Measurements from ENCODE around the gene SFXN1. TPM values are rescaled to one million over a fixed set of nuclear protein-coding genes. Genes with fewer than 3 reads are reported as not detected.
"Not testable (repeated sequence)": the region's sequence is repeated elsewhere in the genome, so short reads cannot be mapped to it uniquely, and the experiment has no call there.

Gene SFXN1
- total and polyA plus RNA-seq, 5 donors from 2014 or later: 63.5 to 83.8 (median 80.3) TPM

- Mint-ChIP-seq H3K36me3 (no peaks in the 10 kb centered on the region), H3K27me3 (peaks cover 77% of the 10 kb centered on the region), H3K27ac (no peak overlapping the region), H3K9me3 (no peaks in the 10 kb centered on the region), H3K4me1 (peaks cover 0 to 9% (median 2%) of the 10 kb centered on the region in 4 donors), H3K4me3 (peak overlapping the region in 2 of 4 donors; percentile 44 to 73)
- Histone ChIP-seq H3K4me3 (ENCODE audit: low read depth, low read length) (no peak overlapping the region), H3K4me1 (ENCODE audit: control insufficient read depth, insufficient read depth, low read length, poor library complexity, severe bottlenecking) (peaks cover 13% of the 10 kb centered on the region), H3K27me3 (ENCODE audit: control insufficient read depth, insufficient read depth, low read length) (peaks cover 33% of the 10 kb centered on the region), H3K27ac (ENCODE audit: insufficient read depth, low read length, poor library complexity, severe bottlenecking) (no peak overlapping the region), H3K9me3 (ENCODE audit: control insufficient read depth in 2 of 2, low read length in 2 of 2) (no peaks in the 10 kb centered on the region), H3K36me3 (ENCODE audit: control insufficient read depth, insufficient read depth, low read length) (no peaks in the 10 kb centered on the region)
- DNase-seq (peak in 1 of 3 donors; percentile 2), ATAC-seq (ENCODE audit: low read depth in 2 of 2) (no peak)
Measured at GRCh38 chr5:175444905-175445456, 33.4 kb upstream of the SFXN1 start.

- Histone ChIP-seq H3K4me1 (ENCODE audit: control insufficient read depth, insufficient read depth, low read length, poor library complexity, severe bottlenecking) (peaks cover 13% of the 10 kb centered on the region), H3K27me3 (ENCODE audit: control insufficient read depth, insufficient read depth, low read length) (peaks cover 33% of the 10 kb centered on the region)
- peaks cover 70% of the 10 kb centered on the region for H3K27me3 Mint-ChIP-seq
- not testable (repeated sequence) for DNase-seq; H3K36me3 Mint-ChIP-seq; ATAC-seq (ENCODE audit: low read depth in 2 of 2); H3K4me3 Mint-ChIP-seq; H3K27ac Mint-ChIP-seq; H3K4me1 Mint-ChIP-seq; H3K4me3 ChIP-seq (ENCODE audit: low read depth, low read length); H3K9me3 Mint-ChIP-seq; H3K9me3 ChIP-seq (ENCODE audit: control insufficient read depth in 2 of 2, low read length in 2 of 2); H3K36me3 ChIP-seq (ENCODE audit: control insufficient read depth, insufficient read depth, low read length); H3K27ac ChIP-seq (ENCODE audit: insufficient read depth, low read length, poor library complexity, severe bottlenecking)
Measured at GRCh38 chr5:175446378-175446777, 32.0 kb upstream of the SFXN1 start.

GRCh38 chr5:175447571-175447970 lies 30.8 kb upstream of the SFXN1 start:
- Mint-ChIP-seq H3K4me1 (peaks cover 0 to 9% (median 2%) of the 10 kb centered on the region in 4 donors), H3K36me3 (no peaks in the 10 kb centered on the region), H3K27me3 (peaks cover 59% of the 10 kb centered on the region), H3K4me3 (no peak overlapping the region), H3K27ac (no peak overlapping the region), H3K9me3 (peaks cover 0 to 1% (median 0%) of the 10 kb centered on the region in 7 donors)
- H3K9me3 ChIP-seq (ENCODE audit: control insufficient read depth in 2 of 2, low read length in 2 of 2): no peaks in the 10 kb centered on the region
- DNase-seq (no peak), ATAC-seq (ENCODE audit: low read depth in 2 of 2) (no peak)
- H3K27me3 ChIP-seq (ENCODE audit: control insufficient read depth, insufficient read depth, low read length): peaks cover 27% of the 10 kb centered on the region
- H3K27ac ChIP-seq (ENCODE audit: insufficient read depth, low read length, poor library complexity, severe bottlenecking): no peak overlapping the region
- H3K4me3 ChIP-seq (ENCODE audit: low read depth, low read length): no peak overlapping the region
- H3K4me1 ChIP-seq (ENCODE audit: control insufficient read depth, insufficient read depth, low read length, poor library complexity, severe bottlenecking): peaks cover 13% of the 10 kb centered on the region
- no peaks in the 10 kb centered on the region for H3K36me3 ChIP-seq (ENCODE audit: control insufficient read depth, insufficient read depth, low read length)

- Histone ChIP-seq H3K27me3 (ENCODE audit: control insufficient read depth, insufficient read depth, low read length) (peaks cover 26% of the 10 kb centered on the region), H3K36me3 (ENCODE audit: control insufficient read depth, insufficient read depth, low read length) (no peaks in the 10 kb centered on the region), H3K27ac (ENCODE audit: insufficient read depth, low read length, poor library complexity, severe bottlenecking) (no peak overlapping the region), H3K9me3 (ENCODE audit: control insufficient read depth in 2 of 2, low read length in 2 of 2) (no peaks in the 10 kb centered on the region), H3K4me3 (ENCODE audit: low read depth, low read length) (no peak overlapping the region), H3K4me1 (ENCODE audit: control insufficient read depth, insufficient read depth, low read length, poor library complexity, severe bottlenecking) (peaks cover 13% of the 10 kb centered on the region)
- no peaks in the 10 kb centered on the region for H3K36me3 Mint-ChIP-seq
- ATAC-seq (ENCODE audit: low read depth in 2 of 2) (no peak), DNase-seq (no peak)
- H3K4me1 Mint-ChIP-seq: peaks cover 0 to 9% (median 2%) of the 10 kb centered on the region in 4 donors
- H3K27ac Mint-ChIP-seq: no peak overlapping the region
- H3K4me3 Mint-ChIP-seq: no peak overlapping the region
- H3K9me3 Mint-ChIP-seq: peaks cover 0 to 1% (median 0%) of the 10 kb centered on the region in 7 donors
- peaks cover 59% of the 10 kb centered on the region for H3K27me3 Mint-ChIP-seq
Measured at GRCh38 chr5:175448276-175448675, 30.1 kb upstream of the SFXN1 start.

- no peak for DNase-seq
- H3K36me3 Mint-ChIP-seq: no peaks in the 10 kb centered on the region
Measured at GRCh38 chr5:175452166-175452565, 26.2 kb upstream of the SFXN1 start.

GRCh38 chr5:175454338-175454737 lies 24.0 kb upstream of the SFXN1 start:
- not testable (repeated sequence) for H3K4me1 ChIP-seq (ENCODE audit: control insufficient read depth, insufficient read depth, low read length, poor library complexity, severe bottlenecking); H3K27ac ChIP-seq (ENCODE audit: insufficient read depth, low read length, poor library complexity, severe bottlenecking); DNase-seq; ATAC-seq (ENCODE audit: low read depth in 2 of 2); H3K4me3 ChIP-seq (ENCODE audit: low read depth, low read length); H3K9me3 Mint-ChIP-seq; H3K36me3 Mint-ChIP-seq; H3K4me1 Mint-ChIP-seq; H3K27ac Mint-ChIP-seq; H3K9me3 ChIP-seq (ENCODE audit: control insufficient read depth in 2 of 2, low read length in 2 of 2); H3K4me3 Mint-ChIP-seq; H3K36me3 ChIP-seq (ENCODE audit: control insufficient read depth, insufficient read depth, low read length)
- H3K27me3 Mint-ChIP-seq: peaks cover 45% of the 10 kb centered on the region
- H3K27me3 ChIP-seq (ENCODE audit: control insufficient read depth, insufficient read depth, low read length): peaks cover 23% of the 10 kb centered on the region

More at GRCh38 chr5:175452166-175452565, 26.2 kb upstream of the SFXN1 start:
- no peak overlapping the region for H3K4me3 Mint-ChIP-seq
- H3K4me3 ChIP-seq (ENCODE audit: low read depth, low read length): no peak overlapping the region
- H3K27ac Mint-ChIP-seq: no peak overlapping the region
- peaks cover 0 to 2% (median 0%) of the 10 kb centered on the region in 4 donors for H3K4me1 Mint-ChIP-seq
- peaks cover 22% of the 10 kb centered on the region for H3K27me3 ChIP-seq (ENCODE audit: control insufficient read depth, insufficient read depth, low read length)
- no peaks in the 10 kb centered on the region for H3K4me1 ChIP-seq (ENCODE audit: control insufficient read depth, insufficient read depth, low read length, poor library complexity, severe bottlenecking)
- H3K27me3 Mint-ChIP-seq: peaks cover 52% of the 10 kb centered on the region
- no peak for ATAC-seq (ENCODE audit: low read depth in 2 of 2)
- peaks cover 0 to 1% (median 0%) of the 10 kb centered on the region in 7 donors for H3K9me3 Mint-ChIP-seq
- no peak overlapping the region for H3K27ac ChIP-seq (ENCODE audit: insufficient read depth, low read length, poor library complexity, severe bottlenecking)
- no peaks in the 10 kb centered on the region for H3K36me3 ChIP-seq (ENCODE audit: control insufficient read depth, insufficient read depth, low read length)
- H3K9me3 ChIP-seq (ENCODE audit: control insufficient read depth in 2 of 2, low read length in 2 of 2): no peaks in the 10 kb centered on the region

GRCh38 chr5:175456105-175456742 lies 22.1 kb upstream of the SFXN1 start:
- Histone ChIP-seq H3K36me3 (ENCODE audit: control insufficient read depth, insufficient read depth, low read length) (no peaks in the 10 kb centered on the region), H3K9me3 (ENCODE audit: control insufficient read depth in 2 of 2, low read length in 2 of 2) (no peaks in the 10 kb centered on the region), H3K27me3 (ENCODE audit: control insufficient read depth, insufficient read depth, low read length) (peaks cover 23% of the 10 kb centered on the region), H3K4me3 (ENCODE audit: low read depth, low read length) (no peak overlapping the region), H3K27ac (ENCODE audit: insufficient read depth, low read length, poor library complexity, severe bottlenecking) (no peak overlapping the region), H3K4me1 (ENCODE audit: control insufficient read depth, insufficient read depth, low read length, poor library complexity, severe bottlenecking) (no peaks in the 10 kb centered on the region)
- Mint-ChIP-seq H3K4me1 (peaks cover 0 to 3% (median 0%) of the 10 kb centered on the region in 4 donors), H3K4me3 (no peak overlapping the region), H3K27ac (no peak overlapping the region), H3K36me3 (no peaks in the 10 kb centered on the region), H3K27me3 (peaks cover 35% of the 10 kb centered on the region), H3K9me3 (peaks cover 0 to 1% (median 0%) of the 10 kb centered on the region in 7 donors)
- ATAC-seq (ENCODE audit: low read depth in 2 of 2) (no peak), DNase-seq (no peak)

- peaks cover 35% of the 10 kb centered on the region for H3K27me3 Mint-ChIP-seq
- ATAC-seq (ENCODE audit: low read depth in 2 of 2): no peak
Measured at GRCh38 chr5:175457466-175457865, 20.9 kb upstream of the SFXN1 start.

More at GRCh38 chr5:175457466-175457865, 20.9 kb upstream of the SFXN1 start:
- Histone ChIP-seq H3K27me3 (ENCODE audit: control insufficient read depth, insufficient read depth, low read length) (peaks cover 19% of the 10 kb centered on the region), H3K27ac (ENCODE audit: insufficient read depth, low read length, poor library complexity, severe bottlenecking) (no peak overlapping the region), H3K4me3 (ENCODE audit: low read depth, low read length) (no peak overlapping the region), H3K36me3 (ENCODE audit: control insufficient read depth, insufficient read depth, low read length) (no peaks in the 10 kb centered on the region), H3K9me3 (ENCODE audit: control insufficient read depth in 2 of 2, low read length in 2 of 2) (no peaks in the 10 kb centered on the region), H3K4me1 (ENCODE audit: control insufficient read depth, insufficient read depth, low read length, poor library complexity, severe bottlenecking) (no peaks in the 10 kb centered on the region)
- no peaks in the 10 kb centered on the region for H3K36me3 Mint-ChIP-seq
- H3K4me3 Mint-ChIP-seq: no peak overlapping the region
- peaks cover 0 to 3% (median 0%) of the 10 kb centered on the region in 4 donors for H3K4me1 Mint-ChIP-seq
- peak in 1 of 3 donors; percentile 9 for DNase-seq
- H3K27ac Mint-ChIP-seq: no peak overlapping the region
- H3K9me3 Mint-ChIP-seq: no peaks in the 10 kb centered on the region

Measured in CD4-positive, CD25-positive, alpha-beta regulatory T cell (primary cell).